ENCODE data around the gene ZBTB24. TPM values are rescaled to one million over a fixed set of nuclear protein-coding genes. Genes with fewer than 3 reads are reported as not detected.

The ZBTB24 gene
- total RNA-seq, 2 donors from 2014 or later = 8.2 to 12.8 TPM

DNA sequence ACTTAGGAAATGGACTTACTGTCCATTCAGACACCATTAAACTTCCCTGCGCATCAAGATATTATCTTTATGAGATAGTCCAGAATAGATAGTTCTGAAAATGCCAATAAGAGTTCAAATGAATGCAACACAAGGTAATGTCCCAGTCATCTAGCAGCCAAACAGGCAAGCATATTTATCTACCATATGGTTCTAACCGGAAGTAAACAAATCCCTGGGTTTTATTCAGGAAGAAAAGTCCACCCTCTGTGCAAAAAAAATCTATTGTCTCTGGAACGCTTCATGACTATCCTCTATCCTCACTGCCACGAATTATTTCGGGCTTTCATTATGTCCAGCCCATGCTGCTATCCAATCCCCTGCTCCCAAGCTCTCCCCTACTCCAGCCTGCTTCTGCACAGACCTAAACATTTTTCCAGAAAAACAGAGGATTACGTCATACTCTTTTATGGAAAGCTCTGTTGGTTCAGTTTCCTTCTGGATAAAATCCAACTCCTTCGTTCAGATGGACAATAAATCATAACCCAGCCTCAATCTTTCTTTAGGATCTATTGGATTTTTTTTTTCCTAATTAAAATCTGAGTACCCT lies 54.0 kb downstream of the ZBTB24 start:
- H3K9me3 ChIP-seq = no peaks in the 10 kb centered on the region
- intact Hi-C loops (cut with DNase I) = no loop called here
- 17% methylated on average over 7 of the region's 7 CpGs for WGBS
- DNase-seq (ENCODE audit: low spot score) = no peak
- H3K4me3 ChIP-seq = no peak overlapping the region
- H3K36me3 ChIP-seq = no peaks in the 10 kb centered on the region
- H3K4me1 ChIP-seq (replicated peaks) = no peaks in the 10 kb centered on the region
- TF ChIP-seq POLR2A (IDR thresholded peaks at IDR 0.05) (no peak), POLR2AphosphoS5 (IDR thresholded peaks at IDR 0.05) (no peak), CTCF (IDR thresholded peaks at IDR 0.05) (no peak)
- no peaks in the 10 kb centered on the region for H3K27me3 ChIP-seq (replicated peaks; ENCODE audit: insufficient read depth)
- H3K27ac ChIP-seq = no peak overlapping the region

GRCh38 chr6:109424946-109425345 lies 58.1 kb downstream of the ZBTB24 start:
- DNase-seq (ENCODE audit: low spot score) = no peak
- Histone ChIP-seq H3K36me3 (no peaks in the 10 kb centered on the region), H3K4me3 (no peak overlapping the region), H3K27ac (no peak overlapping the region), H3K4me1 (replicated peaks) (no peaks in the 10 kb centered on the region), H3K9me3 (no peaks in the 10 kb centered on the region), H3K27me3 (replicated peaks; ENCODE audit: insufficient read depth) (no peaks in the 10 kb centered on the region)
- intact Hi-C loops (cut with DNase I) = no loop called here
- no peak for TF ChIP-seq POLR2A (IDR thresholded peaks at IDR 0.05)
- TF ChIP-seq CTCF (IDR thresholded peaks at IDR 0.05) = no peak
- no peak for TF ChIP-seq POLR2AphosphoS5 (IDR thresholded peaks at IDR 0.05)
- WGBS = 95% methylated on average over 2 of the region's 2 CpGs

GRCh38 chr6:109421184-109421583 lies 61.8 kb downstream of the ZBTB24 start:
- intact Hi-C loops (cut with DNase I) = no loop called here
- Histone ChIP-seq H3K4me3 (no peak overlapping the region), H3K36me3 (no peaks in the 10 kb centered on the region), H3K4me1 (replicated peaks) (no peaks in the 10 kb centered on the region), H3K27me3 (replicated peaks; ENCODE audit: insufficient read depth) (no peaks in the 10 kb centered on the region), H3K27ac (no peak overlapping the region), H3K9me3 (no peaks in the 10 kb centered on the region)
- WGBS = 72% methylated on average over 1 of the region's 1 CpG
- no peak for DNase-seq (ENCODE audit: low spot score)
- TF ChIP-seq POLR2AphosphoS5 (IDR thresholded peaks at IDR 0.05) (no peak), CTCF (IDR thresholded peaks at IDR 0.05) (no peak), POLR2A (IDR thresholded peaks at IDR 0.05) (no peak)

- intact Hi-C loops (cut with DNase I) = no loop called here
- TF ChIP-seq POLR2A (IDR thresholded peaks at IDR 0.05) = no peak
- TF ChIP-seq POLR2AphosphoS5 (IDR thresholded peaks at IDR 0.05) = no peak
- TF ChIP-seq CTCF (IDR thresholded peaks at IDR 0.05) = no peak
- H3K27ac ChIP-seq = no peak overlapping the region
- no peak for DNase-seq (ENCODE audit: low spot score)
- 32% methylated on average over 1 of the region's 1 CpG for WGBS
- H3K27me3 ChIP-seq (replicated peaks; ENCODE audit: insufficient read depth) = no peaks in the 10 kb centered on the region
- no peaks in the 10 kb centered on the region for H3K4me1 ChIP-seq (replicated peaks)
- no peaks in the 10 kb centered on the region for H3K36me3 ChIP-seq
- no peaks in the 10 kb centered on the region for H3K9me3 ChIP-seq
- H3K4me3 ChIP-seq = no peak overlapping the region
Observed at GRCh38 chr6:109420751-109421150, 62.3 kb downstream of the ZBTB24 start.

GRCh38 chr6:109417646-109418045 lies 65.4 kb downstream of the ZBTB24 start:
- 95% methylated on average over 4 of the region's 4 CpGs for WGBS
- Histone ChIP-seq H3K27ac (no peak overlapping the region), H3K4me1 (replicated peaks) (no peaks in the 10 kb centered on the region), H3K9me3 (no peaks in the 10 kb centered on the region), H3K36me3 (no peaks in the 10 kb centered on the region), H3K4me3 (no peak overlapping the region), H3K27me3 (replicated peaks; ENCODE audit: insufficient read depth) (no peaks in the 10 kb centered on the region)
- TF ChIP-seq POLR2AphosphoS5 (IDR thresholded peaks at IDR 0.05) (no peak), POLR2A (IDR thresholded peaks at IDR 0.05) (no peak), CTCF (IDR thresholded peaks at IDR 0.05) (no peak)
- intact Hi-C loops (cut with DNase I) = no loop called here
- no peak for DNase-seq (ENCODE audit: low spot score)

All from prostate gland (tissue), 2 donors.